ENCODE results near the gene TTLL13. TPM values are rescaled to one million over a fixed set of nuclear protein-coding genes. Genes with fewer than 3 reads are reported as not detected.

Gene TTLL13
- total RNA-seq, 1 donor from 2014 or later: 0.19 TPM

DNA sequence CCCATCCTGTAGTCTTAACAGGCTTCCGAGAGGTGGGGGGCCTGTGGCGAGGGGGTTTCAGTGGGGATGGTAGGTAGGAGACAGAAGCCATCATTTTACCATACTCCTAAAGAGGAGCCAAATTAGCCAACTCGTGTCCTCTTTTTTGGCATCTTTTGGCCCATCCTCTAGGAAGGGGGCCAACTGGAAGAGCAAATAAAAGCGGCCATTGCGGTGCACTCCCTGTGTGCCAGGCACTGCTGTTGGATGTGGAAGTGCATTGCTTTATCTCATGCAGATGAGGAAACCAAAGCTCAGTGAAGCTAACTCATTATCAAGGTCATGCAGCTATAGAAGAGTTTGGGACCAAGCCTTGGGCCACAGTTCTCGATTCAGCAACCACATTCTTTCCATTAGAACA, 42.1 kb upstream of the TTLL13 start:
- Histone ChIP-seq H3K27me3 (ENCODE audit: low read depth) (no peaks in the 10 kb centered on the region), H3K36me3 (peaks cover 4% of the 10 kb centered on the region), H3K27ac (replicated peaks) (no peak overlapping the region), H3K9me3 (replicated peaks) (no peaks in the 10 kb centered on the region), H3K4me3 (no peak overlapping the region), H3K4me1 (peaks cover 83% of the 10 kb centered on the region)
- intact Hi-C loops (cut with micrococcal nuclease): no loop called here
- TF ChIP-seq, protein P1, sequence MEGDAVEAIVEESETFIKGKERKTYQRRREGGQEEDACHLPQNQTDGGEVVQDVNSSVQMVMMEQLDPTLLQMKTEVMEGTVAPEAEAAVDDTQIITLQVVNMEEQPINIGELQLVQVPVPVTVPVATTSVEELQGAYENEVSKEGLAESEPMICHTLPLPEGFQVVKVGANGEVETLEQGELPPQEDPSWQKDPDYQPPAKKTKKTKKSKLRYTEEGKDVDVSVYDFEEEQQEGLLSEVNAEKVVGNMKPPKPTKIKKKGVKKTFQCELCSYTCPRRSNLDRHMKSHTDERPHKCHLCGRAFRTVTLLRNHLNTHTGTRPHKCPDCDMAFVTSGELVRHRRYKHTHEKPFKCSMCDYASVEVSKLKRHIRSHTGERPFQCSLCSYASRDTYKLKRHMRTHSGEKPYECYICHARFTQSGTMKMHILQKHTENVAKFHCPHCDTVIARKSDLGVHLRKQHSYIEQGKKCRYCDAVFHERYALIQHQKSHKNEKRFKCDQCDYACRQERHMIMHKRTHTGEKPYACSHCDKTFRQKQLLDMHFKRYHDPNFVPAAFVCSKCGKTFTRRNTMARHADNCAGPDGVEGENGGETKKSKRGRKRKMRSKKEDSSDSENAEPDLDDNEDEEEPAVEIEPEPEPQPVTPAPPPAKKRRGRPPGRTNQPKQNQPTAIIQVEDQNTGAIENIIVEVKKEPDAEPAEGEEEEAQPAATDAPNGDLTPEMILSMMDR (IDR thresholded peaks at IDR 0.05; ENCODE audit: borderline replicate concordance): no peak
- no peak for DNase-seq

DNA sequence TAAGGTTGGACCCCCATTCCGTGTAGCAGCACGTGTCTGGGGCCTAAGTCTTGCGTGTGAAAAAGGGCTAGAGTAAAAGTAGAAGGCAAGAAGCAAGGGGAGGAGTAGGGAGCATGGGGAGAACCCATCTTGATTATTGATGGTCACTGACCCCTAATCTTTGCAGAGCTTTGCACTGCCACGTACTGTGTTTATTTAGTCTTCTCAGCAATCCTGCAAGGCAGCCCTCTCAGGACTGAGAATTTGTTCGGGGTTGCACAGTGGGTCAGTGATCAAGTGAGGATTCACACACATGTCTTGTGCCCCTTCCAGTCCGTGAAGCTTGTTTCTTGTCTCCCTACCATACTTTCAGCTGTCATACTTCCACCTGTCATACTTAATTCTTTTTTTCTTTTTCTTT, 41.0 kb upstream of the TTLL13 start:
- DNase-seq: no peak
- intact Hi-C loops (cut with micrococcal nuclease): no loop called here
- H3K4me1 ChIP-seq: peaks cover 83% of the 10 kb centered on the region

DNA sequence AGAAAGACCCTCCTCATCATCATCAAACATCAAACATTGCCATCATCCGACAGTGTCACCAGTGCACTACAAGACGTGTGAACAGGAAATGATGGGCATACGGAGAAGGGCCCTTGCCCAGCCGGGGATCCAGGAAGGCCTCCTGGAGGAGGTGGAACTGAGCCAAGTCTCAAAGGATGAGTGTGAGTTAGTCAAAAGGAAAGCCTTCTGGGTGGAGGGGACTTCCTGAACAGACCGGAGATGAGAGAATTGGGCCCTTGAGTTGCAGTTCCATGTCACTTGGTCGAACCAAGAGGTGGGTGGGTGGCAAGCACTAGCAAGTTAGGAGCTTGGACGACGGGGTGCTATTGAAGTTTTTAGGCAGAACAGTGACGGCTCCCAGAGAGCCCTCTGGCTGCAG, 39.8 kb upstream of the TTLL13 start:
- Histone ChIP-seq H3K27me3 (ENCODE audit: low read depth) (no peaks in the 10 kb centered on the region), H3K27ac (replicated peaks) (no peak overlapping the region), H3K9me3 (replicated peaks) (no peaks in the 10 kb centered on the region), H3K4me3 (no peak overlapping the region), H3K4me1 (peaks cover 74% of the 10 kb centered on the region), H3K36me3 (peaks cover 4% of the 10 kb centered on the region)
- intact Hi-C loops (cut with micrococcal nuclease): no loop called here
- TF ChIP-seq, protein P1 (IDR thresholded peaks at IDR 0.05; ENCODE audit: borderline replicate concordance): no peak
- no peak for DNase-seq

More for the DNA sequence above, 41.0 kb upstream of the TTLL13 start:
- H3K27me3 ChIP-seq (ENCODE audit: low read depth): no peaks in the 10 kb centered on the region
- H3K36me3 ChIP-seq: peaks cover 4% of the 10 kb centered on the region
- no peak overlapping the region for H3K27ac ChIP-seq (replicated peaks)
- TF ChIP-seq, protein P1 (IDR thresholded peaks at IDR 0.05; ENCODE audit: borderline replicate concordance): no peak
- H3K9me3 ChIP-seq (replicated peaks): no peaks in the 10 kb centered on the region
- no peak overlapping the region for H3K4me3 ChIP-seq

- H3K4me1 ChIP-seq: peaks cover 64% of the 10 kb centered on the region
- no peaks in the 10 kb centered on the region for H3K9me3 ChIP-seq (replicated peaks)
- TF ChIP-seq, protein P1 (IDR thresholded peaks at IDR 0.05; ENCODE audit: borderline replicate concordance): no peak
- H3K4me3 ChIP-seq: no peak overlapping the region
- peak; percentile 47 for DNase-seq
- no peak overlapping the region for H3K27ac ChIP-seq (replicated peaks)
- no peaks in the 10 kb centered on the region for H3K27me3 ChIP-seq (ENCODE audit: low read depth)
- intact Hi-C loops (cut with micrococcal nuclease): no loop called here
- peaks cover 4% of the 10 kb centered on the region for H3K36me3 ChIP-seq
Observed at GRCh38 chr15:90210593-90210992, 38.8 kb upstream of the TTLL13 start.

DNA sequence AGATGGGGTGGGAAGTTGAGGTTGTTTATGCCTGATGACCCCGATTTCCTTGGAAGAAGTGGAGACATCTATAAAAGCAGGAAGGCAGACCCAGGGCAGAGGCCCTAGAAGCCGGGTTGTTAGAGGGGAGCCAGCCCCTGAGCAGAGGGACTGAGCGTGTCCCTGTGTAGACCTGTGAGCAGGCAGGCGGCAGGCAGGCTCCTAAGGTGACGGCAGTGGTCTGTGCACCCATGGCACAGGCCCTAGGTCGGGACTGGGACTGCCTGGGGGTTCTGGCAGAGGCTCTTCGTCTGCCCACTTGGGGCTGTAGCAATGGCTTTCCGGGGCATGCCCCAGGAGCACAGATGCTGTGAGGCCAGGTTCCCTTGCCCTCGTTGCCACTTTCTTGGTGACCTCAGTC, 38.3 kb upstream of the TTLL13 start:
- peaks cover 60% of the 10 kb centered on the region for H3K4me1 ChIP-seq
- no peak for DNase-seq
- TF ChIP-seq, protein P1 (IDR thresholded peaks at IDR 0.05; ENCODE audit: borderline replicate concordance): no peak
- H3K27ac ChIP-seq (replicated peaks): no peak overlapping the region
- peaks cover 4% of the 10 kb centered on the region for H3K36me3 ChIP-seq
- no peaks in the 10 kb centered on the region for H3K27me3 ChIP-seq (ENCODE audit: low read depth)
- no peak overlapping the region for H3K4me3 ChIP-seq
- no peaks in the 10 kb centered on the region for H3K9me3 ChIP-seq (replicated peaks)
- intact Hi-C loops (cut with micrococcal nuclease): no loop called here
